Progenitor cell of endocrine pancreas (in vitro differentiated cells): Measurements from ENCODE around the gene OLFM1. TPM values are rescaled to one million over a fixed set of nuclear protein-coding genes. Genes with fewer than 3 reads are reported as not detected.
A peak's percentile ranks its signal among the peaks of the same experiment; 100 is the strongest.

ENCODE experiments used
- DNase-seq: peaks from one replicate; pipeline ENCODE4 v3.0.0; 2021; ENCODE audit warnings: low spot score; ENCODE audit not compliant: unreplicated experiment
- H3K27ac Mint-ChIP-seq: 2 replicates; pipeline ENCODE4 v1.8.0; 2021; ENCODE audit warnings: mild to moderate bottlenecking, moderate library complexity, mixed read lengths
- H3K27me3 Mint-ChIP-seq: 2 replicates; pipeline ENCODE4 v1.8.0; 2021; ENCODE audit warnings: mixed read lengths
- H3K36me3 Mint-ChIP-seq: 2 replicates; pipeline ENCODE4 v1.8.0; 2022; ENCODE audit warnings: mixed read lengths; ENCODE audit not compliant: insufficient read depth
- H3K4me1 Mint-ChIP-seq: 2 replicates; pipeline ENCODE4 v1.8.0; 2021; ENCODE audit warnings: low read depth, mixed read lengths
- H3K4me3 Mint-ChIP-seq: 2 replicates; pipeline ENCODE4 v1.8.0; 2021; ENCODE audit warnings: low read depth, mild to moderate bottlenecking, moderate library complexity, mixed read lengths
- H3K9me3 Mint-ChIP-seq: 2 replicates; pipeline ENCODE4 v1.8.0; 2021; ENCODE audit warnings: low read depth, mixed read lengths
- CTCF ChIP-seq: fragments of 200-600 bp; sonication (generic); IDR thresholded peaks from one replicate; pipeline ENCODE4 v1.5.0; 2021; ENCODE audit warnings: antibody characterized with exemption, mild to moderate bottlenecking; ENCODE audit not compliant: unreplicated experiment
- total RNA-seq: library from RNA; stranded (reverse); gene quantifications from 2 replicates; pipeline ENCODE4 v1.2.1, GENCODE V29; 2021

The OLFM1 gene
- total RNA-seq, 1 donor from 2014 or later = 1.7 TPM

- Mint-ChIP-seq H3K36me3 (no peaks in the 10 kb centered on the region), H3K4me1 (peaks cover 5% of the 10 kb centered on the region), H3K9me3 (no peaks in the 10 kb centered on the region)
These were observed 79.9 kb downstream of the OLFM1 start for GRCh38 chr9:135167356-135167755.

GRCh38 chr9:135167849-135168655 is 80.6 kb downstream of the OLFM1 start:
- Mint-ChIP-seq H3K4me3 (no peak overlapping the region), H3K27me3 (peaks cover 56% of the 10 kb centered on the region), H3K36me3 (no peaks in the 10 kb centered on the region), H3K4me1 (peaks cover 5% of the 10 kb centered on the region), H3K9me3 (no peaks in the 10 kb centered on the region), H3K27ac (no peak overlapping the region)
- DNase-seq = no peak
- no peak for TF ChIP-seq CTCF

More at GRCh38 chr9:135167356-135167755, 79.9 kb downstream of the OLFM1 start:
- H3K4me3 Mint-ChIP-seq = no peak overlapping the region
- DNase-seq = no peak
- no peak overlapping the region for H3K27ac Mint-ChIP-seq
- no peak for TF ChIP-seq CTCF
- peaks cover 56% of the 10 kb centered on the region for H3K27me3 Mint-ChIP-seq

GRCh38 chr9:135169709-135170226 is 82.3 kb downstream of the OLFM1 start:
- no peaks in the 10 kb centered on the region for H3K36me3 Mint-ChIP-seq
- DNase-seq = no peak

GRCh38 chr9:135170535-135170934 is 83.1 kb downstream of the OLFM1 start:
- no peak overlapping the region for H3K27ac Mint-ChIP-seq
- no peak for DNase-seq
- no peak overlapping the region for H3K4me3 Mint-ChIP-seq
- H3K9me3 Mint-ChIP-seq = no peaks in the 10 kb centered on the region
- no peaks in the 10 kb centered on the region for H3K36me3 Mint-ChIP-seq
- peaks cover 49% of the 10 kb centered on the region for H3K27me3 Mint-ChIP-seq
- TF ChIP-seq CTCF = no peak
- H3K4me1 Mint-ChIP-seq = peaks cover 5% of the 10 kb centered on the region

More at GRCh38 chr9:135169709-135170226, 82.3 kb downstream of the OLFM1 start:
- H3K9me3 Mint-ChIP-seq = no peaks in the 10 kb centered on the region
- no peak overlapping the region for H3K4me3 Mint-ChIP-seq
- no peak for TF ChIP-seq CTCF
- peaks cover 53% of the 10 kb centered on the region for H3K27me3 Mint-ChIP-seq
- peaks cover 5% of the 10 kb centered on the region for H3K4me1 Mint-ChIP-seq
- peak overlapping the region; percentile 60 for H3K27ac Mint-ChIP-seq

Other genes with a start within 250 kb of the OLFM1 start
- not detected in 2 replicates for gene FCN2, start 206.9 kb upstream of the OLFM1 start, total RNA-seq
- gene FCN1, start 169.8 kb upstream of the OLFM1 start, total RNA-seq = not detected in 2 replicates